ENCODE results near the gene TPPP2. TPM values are rescaled to one million over a fixed set of nuclear protein-coding genes. Genes with fewer than 3 reads are reported as not detected.

Gene TPPP2
- total RNA-seq, 1 donor from 2014 or later, result not detected

- H3K9me3 Mint-ChIP-seq, result no peaks in the 10 kb centered on the region
- H3K4me3 Mint-ChIP-seq, result no peak overlapping the region
- H3K27ac Mint-ChIP-seq, result no peak overlapping the region
- no peak for DNase-seq (ENCODE audit: low spot score in 2 of 2, unreplicated experiment in 2 of 2)
- no peaks in the 10 kb centered on the region for H3K27me3 Mint-ChIP-seq (ENCODE audit: low read depth)
- no peak for TF ChIP-seq CTCF (IDR thresholded peaks at IDR 0.05; ENCODE audit: unreplicated experiment)
- H3K36me3 Mint-ChIP-seq, result no peaks in the 10 kb centered on the region
- peaks cover 12% of the 10 kb centered on the region for H3K4me1 Mint-ChIP-seq
Observed at GRCh38 chr14:21048638-21049037, 18.6 kb downstream of the TPPP2 start.

GRCh38 chr14:21049271-21049673, 19.3 kb downstream of the TPPP2 start:
- no peaks in the 10 kb centered on the region for H3K27me3 Mint-ChIP-seq (ENCODE audit: low read depth)
- H3K4me1 Mint-ChIP-seq, result peaks cover 9% of the 10 kb centered on the region
- H3K36me3 Mint-ChIP-seq, result no peaks in the 10 kb centered on the region
- H3K4me3 Mint-ChIP-seq, result no peak overlapping the region
- H3K9me3 Mint-ChIP-seq, result no peaks in the 10 kb centered on the region
- no peak for DNase-seq (ENCODE audit: low spot score in 2 of 2, unreplicated experiment in 2 of 2)
- H3K27ac Mint-ChIP-seq, result no peak overlapping the region
- no peak for TF ChIP-seq CTCF (IDR thresholded peaks at IDR 0.05; ENCODE audit: unreplicated experiment)

- Mint-ChIP-seq H3K4me3 (no peak overlapping the region), H3K36me3 (no peaks in the 10 kb centered on the region)
Observed at GRCh38 chr14:21050597-21050996, 20.6 kb downstream of the TPPP2 start.

GRCh38 chr14:21053184-21054122, 23.4 kb downstream of the TPPP2 start:
- Mint-ChIP-seq H3K4me3 (no peak overlapping the region), H3K4me1 (peaks cover 11% of the 10 kb centered on the region), H3K27me3 (ENCODE audit: low read depth) (no peaks in the 10 kb centered on the region), H3K9me3 (no peaks in the 10 kb centered on the region), H3K27ac (no peak overlapping the region), H3K36me3 (no peaks in the 10 kb centered on the region)
- no peak for TF ChIP-seq CTCF (IDR thresholded peaks at IDR 0.05; ENCODE audit: unreplicated experiment)
- DNase-seq (ENCODE audit: low spot score in 2 of 2, unreplicated experiment in 2 of 2), result no peak

More at GRCh38 chr14:21050597-21050996, 20.6 kb downstream of the TPPP2 start:
- H3K27ac Mint-ChIP-seq, result no peak overlapping the region
- DNase-seq (ENCODE audit: low spot score in 2 of 2, unreplicated experiment in 2 of 2), result no peak
- TF ChIP-seq CTCF (IDR thresholded peaks at IDR 0.05; ENCODE audit: unreplicated experiment), result no peak
- H3K4me1 Mint-ChIP-seq, result peaks cover 7% of the 10 kb centered on the region
- H3K9me3 Mint-ChIP-seq, result no peaks in the 10 kb centered on the region
- H3K27me3 Mint-ChIP-seq (ENCODE audit: low read depth), result no peaks in the 10 kb centered on the region

GRCh38 chr14:21054123-21054767, 24.2 kb downstream of the TPPP2 start:
- Mint-ChIP-seq H3K36me3 (no peaks in the 10 kb centered on the region), H3K27me3 (ENCODE audit: low read depth) (no peaks in the 10 kb centered on the region), H3K27ac (no peak overlapping the region), H3K9me3 (no peaks in the 10 kb centered on the region), H3K4me3 (no peak overlapping the region), H3K4me1 (peaks cover 12% of the 10 kb centered on the region)
- no peak for DNase-seq (ENCODE audit: low spot score in 2 of 2, unreplicated experiment in 2 of 2)
- TF ChIP-seq CTCF (IDR thresholded peaks at IDR 0.05; ENCODE audit: unreplicated experiment), result no peak

All from mesothelial cell of epicardium (in vitro differentiated cells).